ENCODE measurements around the gene SNAP23.
A peak's percentile ranks its signal among the peaks of the same experiment; 100 is the strongest.

Gene SNAP23

GRCh38 chr15:42575188-42576039 lies 80.0 kb downstream of the SNAP23 start, which contains the start of gene STARD9:
Gene STARD9 (plus strand): TSS chr15:42575606. CDS start chr15:42575716, 110 bp downstream.
- no CpG with 5 or more reads among the region's 95 CpGs for WGBS, 2 donors (ENCODE audit: extremely low coverage in 2 of 2, insufficient read length in 2 of 2, insufficient replicate concordance in 1 of 2)
- H3K79me1 ChIP-seq (ENCODE audit: low read depth, low read length): no peaks in the 10 kb centered on the region

GRCh38 chr15:42576040-42576594 lies 80.7 kb downstream of the SNAP23 start:
- Histone ChIP-seq H3K14ac (ENCODE audit: low read length) (no peak overlapping the region), H3K9me3 (replicated peaks in 1 of 2; ENCODE audit: control insufficient read depth in 2 of 2, insufficient read depth in 1 of 2, low read depth in 1 of 2, low read length in 2 of 2) (peaks cover 0 to 5% of the 10 kb centered on the region in 2 donors), H2AFZ (ENCODE audit: low read length) (peak overlapping the region; percentile 98), H2BK120ac (ENCODE audit: low read depth, low read length) (no peak overlapping the region), H3K27me3 (ENCODE audit: control insufficient read depth in 3 of 3, insufficient read depth in 3 of 3, low read depth in 1 of 3, low read length in 3 of 3) (peaks cover 0 to 3% (median 0%) of the 10 kb centered on the region in 3 experiments), H3K18ac (ENCODE audit: low read length) (peak overlapping the region; percentile 98), H3K4ac (ENCODE audit: low read length) (no peak overlapping the region), H3K36me3 (replicated peaks in 1 of 2; ENCODE audit: control insufficient read depth in 2 of 2, insufficient read depth in 2 of 2, low read length in 2 of 2) (no peaks in the 10 kb centered on the region), H4K8ac (ENCODE audit: low read depth, low read length) (no peak overlapping the region), H3K79me1 (ENCODE audit: low read depth, low read length) (no peaks in the 10 kb centered on the region), H3K27ac (replicated peaks; ENCODE audit: low read length) (no peak overlapping the region), H3K9ac (ENCODE audit: low read depth, low read length, poor library complexity) (peak overlapping the region; percentile 89), H3K4me2 (ENCODE audit: insufficient read depth, low read length, poor library complexity, severe bottlenecking) (peak overlapping the region; percentile 89), H2BK5ac (ENCODE audit: low read length) (peak overlapping the region; percentile 95), H3K4me3 (ENCODE audit: low read length in 2 of 2) (peak overlapping the region; percentile 84 to 94), H4K91ac (ENCODE audit: low read depth, low read length, poor library complexity) (peak overlapping the region; percentile 9), H2BK15ac (ENCODE audit: low read length) (peak overlapping the region; percentile 75), H3K4me1 (ENCODE audit: control insufficient read depth in 2 of 2, insufficient read depth in 1 of 2, low read depth in 1 of 2, low read length in 2 of 2) (peaks cover 4 to 11% of the 10 kb centered on the region in 2 donors), H2BK12ac (ENCODE audit: low read length) (peak overlapping the region; percentile 75), H3K23ac (ENCODE audit: low read depth, low read length, poor library complexity) (peak overlapping the region; percentile 96), H2AK5ac (ENCODE audit: low read depth, low read length) (peak overlapping the region; percentile 28)
- DNase-seq (ENCODE audit: low spot score): no peak
- no CpG with 5 or more reads among the region's 16 CpGs for WGBS, 2 donors (ENCODE audit: extremely low coverage in 2 of 2, insufficient read length in 2 of 2, insufficient replicate concordance in 1 of 2)

More at GRCh38 chr15:42575188-42576039, 80.0 kb downstream of the SNAP23 start, which contains the start of gene STARD9:
- Histone ChIP-seq H3K27me3 (ENCODE audit: control insufficient read depth in 3 of 3, insufficient read depth in 3 of 3, low read depth in 1 of 3, low read length in 3 of 3) (no peaks in the 10 kb centered on the region), H4K91ac (ENCODE audit: low read depth, low read length, poor library complexity) (peak within 1 kb of the TSS; percentile 9), H3K27ac (replicated peaks; ENCODE audit: low read length) (no peak within 1 kb of the TSS), H3K4me2 (ENCODE audit: insufficient read depth, low read length, poor library complexity, severe bottlenecking) (peak within 1 kb of the TSS; percentile 89), H2BK5ac (ENCODE audit: low read length) (peak within 1 kb of the TSS; percentile 95), H3K14ac (ENCODE audit: low read length) (no peak within 1 kb of the TSS), H3K36me3 (replicated peaks in 1 of 2; ENCODE audit: control insufficient read depth in 2 of 2, insufficient read depth in 2 of 2, low read length in 2 of 2) (peaks cover 0 to under 1% of the 10 kb centered on the region in 2 donors), H3K4me3 (ENCODE audit: low read length in 2 of 2) (peak within 1 kb of the TSS; percentile 84 to 94), H3K18ac (ENCODE audit: low read length) (peak within 1 kb of the TSS; percentile 98), H3K23ac (ENCODE audit: low read depth, low read length, poor library complexity) (peak within 1 kb of the TSS; percentile 96), H2BK12ac (ENCODE audit: low read length) (peak within 1 kb of the TSS; percentile 75), H3K4ac (ENCODE audit: low read length) (no peak within 1 kb of the TSS), H4K8ac (ENCODE audit: low read depth, low read length) (no peak within 1 kb of the TSS), H2AFZ (ENCODE audit: low read length) (peak within 1 kb of the TSS; percentile 98), H3K9ac (ENCODE audit: low read depth, low read length, poor library complexity) (peak within 1 kb of the TSS; percentile 89), H3K9me3 (replicated peaks in 1 of 2; ENCODE audit: control insufficient read depth in 2 of 2, insufficient read depth in 1 of 2, low read depth in 1 of 2, low read length in 2 of 2) (peaks cover 0 to 5% of the 10 kb centered on the region in 2 donors), H2AK5ac (ENCODE audit: low read depth, low read length) (peak within 1 kb of the TSS; percentile 28), H2BK120ac (ENCODE audit: low read depth, low read length) (no peak within 1 kb of the TSS), H3K4me1 (ENCODE audit: control insufficient read depth in 2 of 2, insufficient read depth in 1 of 2, low read depth in 1 of 2, low read length in 2 of 2) (peaks cover 4 to 9% of the 10 kb centered on the region in 2 donors), H2BK15ac (ENCODE audit: low read length) (peak within 1 kb of the TSS; percentile 75)
- DNase-seq (ENCODE audit: low spot score): peak; percentile 98

- H3K23ac ChIP-seq (ENCODE audit: low read depth, low read length, poor library complexity): no peak overlapping the region
- H4K8ac ChIP-seq (ENCODE audit: low read depth, low read length): no peak overlapping the region
- no peak overlapping the region for H2AFZ ChIP-seq (ENCODE audit: low read length)
- no peak overlapping the region for H3K27ac ChIP-seq (replicated peaks; ENCODE audit: low read length)
- no peak overlapping the region for H2BK15ac ChIP-seq (ENCODE audit: low read length)
- H3K4me3 ChIP-seq (ENCODE audit: low read length in 2 of 2): peak overlapping the region in 1 of 2 donors; percentile 84
- no peak overlapping the region for H3K4me2 ChIP-seq (ENCODE audit: insufficient read depth, low read length, poor library complexity, severe bottlenecking)
- peaks cover 0 to 5% of the 10 kb centered on the region in 2 donors for H3K9me3 ChIP-seq (replicated peaks in 1 of 2; ENCODE audit: control insufficient read depth in 2 of 2, insufficient read depth in 1 of 2, low read depth in 1 of 2, low read length in 2 of 2)
- H3K27me3 ChIP-seq (ENCODE audit: control insufficient read depth in 3 of 3, insufficient read depth in 3 of 3, low read depth in 1 of 3, low read length in 3 of 3): peaks cover 0 to 4% (median 0%) of the 10 kb centered on the region in 3 experiments
- H2BK12ac ChIP-seq (ENCODE audit: low read length): no peak overlapping the region
- no peak overlapping the region for H4K91ac ChIP-seq (ENCODE audit: low read depth, low read length, poor library complexity)
- H2BK5ac ChIP-seq (ENCODE audit: low read length): no peak overlapping the region
- no peaks in the 10 kb centered on the region for H3K79me1 ChIP-seq (ENCODE audit: low read depth, low read length)
- peaks cover 4 to 16% of the 10 kb centered on the region in 2 donors for H3K4me1 ChIP-seq (ENCODE audit: control insufficient read depth in 2 of 2, insufficient read depth in 1 of 2, low read depth in 1 of 2, low read length in 2 of 2)
- H3K4ac ChIP-seq (ENCODE audit: low read length): no peak overlapping the region
- no peak overlapping the region for H3K9ac ChIP-seq (ENCODE audit: low read depth, low read length, poor library complexity)
- H2AK5ac ChIP-seq (ENCODE audit: low read depth, low read length): no peak overlapping the region
- no peak overlapping the region for H3K14ac ChIP-seq (ENCODE audit: low read length)
- no peak overlapping the region for H2BK120ac ChIP-seq (ENCODE audit: low read depth, low read length)
- WGBS, 2 donors (ENCODE audit: extremely low coverage in 2 of 2, insufficient read length in 2 of 2, insufficient replicate concordance in 1 of 2): no CpG with 5 or more reads among the region's 1 CpG
- no peaks in the 10 kb centered on the region for H3K36me3 ChIP-seq (replicated peaks in 1 of 2; ENCODE audit: control insufficient read depth in 2 of 2, insufficient read depth in 2 of 2, low read length in 2 of 2)
- DNase-seq (ENCODE audit: low spot score): no peak
- no peak overlapping the region for H3K18ac ChIP-seq (ENCODE audit: low read length)
Measured at GRCh38 chr15:42576776-42577175, 81.3 kb downstream of the SNAP23 start.

- H4K91ac ChIP-seq (ENCODE audit: low read depth, low read length, poor library complexity): no peak overlapping the region
- H2BK120ac ChIP-seq (ENCODE audit: low read depth, low read length): no peak overlapping the region
- WGBS, 2 donors (ENCODE audit: extremely low coverage in 2 of 2, insufficient read length in 2 of 2, insufficient replicate concordance in 1 of 2): no CpG with 5 or more reads among the region's 1 CpG
- H3K18ac ChIP-seq (ENCODE audit: low read length): no peak overlapping the region
- peaks cover 5 to 21% of the 10 kb centered on the region in 2 donors for H3K4me1 ChIP-seq (ENCODE audit: control insufficient read depth in 2 of 2, insufficient read depth in 1 of 2, low read depth in 1 of 2, low read length in 2 of 2)
- H2AFZ ChIP-seq (ENCODE audit: low read length): no peak overlapping the region
- H3K9ac ChIP-seq (ENCODE audit: low read depth, low read length, poor library complexity): no peak overlapping the region
- H2BK15ac ChIP-seq (ENCODE audit: low read length): no peak overlapping the region
- H3K79me1 ChIP-seq (ENCODE audit: low read depth, low read length): no peaks in the 10 kb centered on the region
- H3K27ac ChIP-seq (replicated peaks; ENCODE audit: low read length): no peak overlapping the region
- no peak overlapping the region for H3K4me2 ChIP-seq (ENCODE audit: insufficient read depth, low read length, poor library complexity, severe bottlenecking)
- no peak overlapping the region for H3K4me3 ChIP-seq (ENCODE audit: low read length in 2 of 2)
- H3K36me3 ChIP-seq (replicated peaks in 1 of 2; ENCODE audit: control insufficient read depth in 2 of 2, insufficient read depth in 2 of 2, low read length in 2 of 2): no peaks in the 10 kb centered on the region
- H3K9me3 ChIP-seq (replicated peaks in 1 of 2; ENCODE audit: control insufficient read depth in 2 of 2, insufficient read depth in 1 of 2, low read depth in 1 of 2, low read length in 2 of 2): peaks cover 0 to 5% of the 10 kb centered on the region in 2 donors
- H3K4ac ChIP-seq (ENCODE audit: low read length): no peak overlapping the region
- H3K14ac ChIP-seq (ENCODE audit: low read length): no peak overlapping the region
- no peak overlapping the region for H4K8ac ChIP-seq (ENCODE audit: low read depth, low read length)
- H2BK12ac ChIP-seq (ENCODE audit: low read length): no peak overlapping the region
- no peak overlapping the region for H3K23ac ChIP-seq (ENCODE audit: low read depth, low read length, poor library complexity)
- H2AK5ac ChIP-seq (ENCODE audit: low read depth, low read length): no peak overlapping the region
- peaks cover 0 to 7% (median 0%) of the 10 kb centered on the region in 3 experiments for H3K27me3 ChIP-seq (ENCODE audit: control insufficient read depth in 3 of 3, insufficient read depth in 3 of 3, low read depth in 1 of 3, low read length in 3 of 3)
- no peak overlapping the region for H2BK5ac ChIP-seq (ENCODE audit: low read length)
- DNase-seq (ENCODE audit: low spot score): no peak
Measured at GRCh38 chr15:42577514-42578031, 82.1 kb downstream of the SNAP23 start.
